AG04450 (cell line): ENCODE results near the gene CREB3L4. TPM values are rescaled to one million over a fixed set of nuclear protein-coding genes. Genes with fewer than 3 reads are reported as not detected.

Source experiments
- CTCF ChIA-PET: fragments of 300-600, 350-600 bp; formaldehyde crosslinking; extraction: SDS; loops from one replicate; lab custom pipeline; 2022; ENCODE audit warnings: antibody characterized with exemption, inconsistent platforms; lab: Charles Lee
- POLR2A ChIA-PET: fragments of 350-600 bp; formaldehyde crosslinking; extraction: SDS; loops from one replicate; lab custom pipeline; 2021; ENCODE audit warnings: antibody characterized with exemption, inconsistent platforms; lab: Yijun Ruan, JAX
- DNase-seq: peaks from one replicate; pipeline ENCODE4 v3.0.0-alpha.2; 2011; ENCODE audit warnings: low read depth, low spot score
- H3K27ac ChIP-seq: one replicate; pipeline ENCODE4 v1.5.1; 2012; ENCODE audit warnings: low read depth, low read length, control low read depth
- H3K27me3 ChIP-seq: one replicate; pipeline ENCODE4 v1.6.0; 2012; ENCODE audit warnings: low read length; ENCODE audit not compliant: control insufficient read depth, insufficient read depth
- H3K4me3 ChIP-seq: 2 replicates; pipeline ENCODE4 v1.5.1; 2011; ENCODE audit warnings: mild to moderate bottlenecking, low read depth, low read length, control low read depth
- H3K9me3 ChIP-seq: 2 replicates; pipeline ENCODE4 v1.5.1; 2012; ENCODE audit warnings: low read length; ENCODE audit not compliant: control insufficient read depth, insufficient read depth
- polyA plus RNA-seq: library from polyadenylated mRNA; depleted of rRNA; stranded (reverse); fragments of >200 nt; gene quantifications from 2 replicates; pipeline ENCODE4 v1.2.3, GENCODE V29; 2011
- TF ChIP-seq, protein P1 (sequence below): IDR thresholded peaks from 2 replicates; pipeline ENCODE4 v1.5.1; 2011; ENCODE audit warnings: low read depth, low read length, control low read depth, inconsistent platforms

The CREB3L4 gene
- polyA plus RNA-seq, 1 experiment, result 7.7 TPM

DNA sequence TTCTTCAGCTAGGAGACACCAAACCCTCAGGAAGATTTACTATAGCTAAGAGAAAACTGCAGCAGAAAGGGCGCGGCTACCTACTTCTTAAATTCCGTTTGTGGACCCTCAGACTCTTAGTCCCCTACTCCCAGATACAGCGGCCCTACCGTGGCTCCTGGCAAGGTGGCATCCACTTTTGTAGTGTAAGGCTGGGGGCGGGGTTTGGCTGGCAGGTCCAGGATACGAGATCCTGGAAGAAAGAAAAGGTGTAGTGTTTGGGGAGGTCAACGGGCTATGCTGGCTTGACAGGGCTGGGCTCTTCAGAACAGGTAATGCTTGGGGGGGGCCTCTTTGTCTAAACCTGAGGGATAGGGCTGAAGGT lies 280 bp downstream of the CREB3L4 start:
- ChIA-PET CTCF (interaction anchor here (1.2 to 4.8 kb wide), 5 partner anchors 10 to 146 kb away, joined by 3 to 31 read pairs (median 6); partner anchors contain the start of genes JTB, RAB13 and RPS27), POLR2A (interaction anchor here (0.7 to 3.9 kb wide), 8 partner anchors 10 to 1216 kb away, joined by 3 to 39 read pairs (median 12); partner anchors contain the start of genes CHTOP, CRTC2, DENND4B and JTB)
- Histone ChIP-seq H3K27me3 (no peaks in the 10 kb centered on the region), H3K9me3 (no peaks in the 10 kb centered on the region), H3K27ac (peak overlapping the region; percentile 31), H3K4me3 (peak overlapping the region; percentile 75)
- TF ChIP-seq, protein P1, sequence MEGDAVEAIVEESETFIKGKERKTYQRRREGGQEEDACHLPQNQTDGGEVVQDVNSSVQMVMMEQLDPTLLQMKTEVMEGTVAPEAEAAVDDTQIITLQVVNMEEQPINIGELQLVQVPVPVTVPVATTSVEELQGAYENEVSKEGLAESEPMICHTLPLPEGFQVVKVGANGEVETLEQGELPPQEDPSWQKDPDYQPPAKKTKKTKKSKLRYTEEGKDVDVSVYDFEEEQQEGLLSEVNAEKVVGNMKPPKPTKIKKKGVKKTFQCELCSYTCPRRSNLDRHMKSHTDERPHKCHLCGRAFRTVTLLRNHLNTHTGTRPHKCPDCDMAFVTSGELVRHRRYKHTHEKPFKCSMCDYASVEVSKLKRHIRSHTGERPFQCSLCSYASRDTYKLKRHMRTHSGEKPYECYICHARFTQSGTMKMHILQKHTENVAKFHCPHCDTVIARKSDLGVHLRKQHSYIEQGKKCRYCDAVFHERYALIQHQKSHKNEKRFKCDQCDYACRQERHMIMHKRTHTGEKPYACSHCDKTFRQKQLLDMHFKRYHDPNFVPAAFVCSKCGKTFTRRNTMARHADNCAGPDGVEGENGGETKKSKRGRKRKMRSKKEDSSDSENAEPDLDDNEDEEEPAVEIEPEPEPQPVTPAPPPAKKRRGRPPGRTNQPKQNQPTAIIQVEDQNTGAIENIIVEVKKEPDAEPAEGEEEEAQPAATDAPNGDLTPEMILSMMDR, result no peak
- no peak for DNase-seq

- CTCF ChIA-PET, result interaction anchor here (1.5 to 4.8 kb wide), 4 partner anchors 9 to 147 kb away, joined by 3 to 31 read pairs (median 18); partner anchors contain the start of genes JTB and RAB13
- DNase-seq, result no peak
- POLR2A ChIA-PET, result interaction anchor here (1.2 to 3.9 kb wide), 2 partner anchors 9 to 22 kb away, joined by 5 to 39 read pairs; partner anchors contain the start of genes DENND4B and JTB
- H3K27ac ChIP-seq, result no peak overlapping the region
- TF ChIP-seq, protein P1, result no peak
- no peaks in the 10 kb centered on the region for H3K27me3 ChIP-seq
- no peaks in the 10 kb centered on the region for H3K9me3 ChIP-seq
- H3K4me3 ChIP-seq, result peak overlapping the region; percentile 75
Measured at GRCh38 chr1:153968408-153968807, 706 bp downstream of the CREB3L4 start.

GRCh38 chr1:153968972-153969371 lies 1.3 kb downstream of the CREB3L4 start:
- TF ChIP-seq, protein P1, result no peak
- Histone ChIP-seq H3K27me3 (no peaks in the 10 kb centered on the region), H3K9me3 (no peaks in the 10 kb centered on the region), H3K4me3 (no peak overlapping the region), H3K27ac (no peak overlapping the region)
- POLR2A ChIA-PET, result interaction anchor here (3.9 kb wide), 1 partner anchor 9 kb away, joined by 39 read pairs; the partner anchor contains the start of gene JTB
- CTCF ChIA-PET, result interaction anchor here (4.8 kb wide), 1 partner anchor 18 kb away, joined by 31 read pairs; the partner anchor contains the start of gene RAB13
- no peak for DNase-seq

DNA sequence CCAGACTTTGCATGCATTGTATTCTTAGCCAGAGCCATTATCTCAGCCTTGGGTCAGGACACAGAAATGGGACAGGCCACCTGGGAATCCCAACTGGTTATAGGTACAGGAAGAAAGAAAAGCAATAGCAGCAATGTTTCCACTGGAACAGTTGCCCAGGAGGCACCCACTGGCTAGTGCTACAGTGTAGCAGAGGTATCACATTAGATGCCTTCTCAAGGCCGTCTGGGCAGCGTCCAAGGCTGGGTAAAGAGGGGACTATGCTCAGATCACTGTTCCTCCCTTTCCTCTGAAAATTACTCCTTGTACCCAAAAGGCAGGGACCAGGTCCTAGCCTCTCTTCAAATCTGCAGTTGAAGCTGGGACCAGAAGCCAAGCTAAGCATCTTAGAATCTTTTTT lies 2.6 kb downstream of the CREB3L4 start:
- Histone ChIP-seq H3K4me3 (no peak overlapping the region), H3K9me3 (no peaks in the 10 kb centered on the region), H3K27ac (no peak overlapping the region), H3K27me3 (no peaks in the 10 kb centered on the region)
- ChIA-PET CTCF (no interaction called here), POLR2A (no interaction called here)
- no peak for DNase-seq
- TF ChIP-seq, protein P1, result no peak

DNA sequence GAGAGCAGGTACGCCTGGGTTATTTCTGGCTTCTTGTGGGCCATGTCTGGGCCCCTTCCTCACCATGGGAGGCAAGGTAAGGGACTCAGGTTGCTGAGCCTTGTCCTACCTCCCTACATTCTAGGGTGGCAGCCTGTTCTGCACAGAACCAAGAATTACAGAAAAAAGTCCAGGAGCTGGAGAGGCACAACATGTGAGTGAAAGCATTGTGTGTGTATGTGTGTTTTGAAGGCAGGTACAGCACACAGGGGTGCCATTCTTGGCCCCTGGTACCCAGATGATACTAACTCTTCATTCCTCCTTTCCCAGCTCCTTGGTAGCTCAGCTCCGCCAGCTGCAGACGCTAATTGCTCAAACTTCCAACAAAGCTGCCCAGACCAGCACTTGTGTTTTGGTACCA lies 5.4 kb downstream of the CREB3L4 start:
- CTCF ChIA-PET, result interaction anchor here (1.5 kb wide), 1 partner anchor 14 kb away, joined by 4 read pairs; no protein-coding TSS in a partner anchor
- Histone ChIP-seq H3K27me3 (no peaks in the 10 kb centered on the region), H3K27ac (no peak overlapping the region), H3K9me3 (no peaks in the 10 kb centered on the region; the same call in 1 of the 2 replicates), H3K4me3 (no peak overlapping the region)
- TF ChIP-seq, protein P1, result no peak
- DNase-seq, result no peak
- POLR2A ChIA-PET, result no interaction called here
